Activated B cell treated with CpG ODN at 0.5 μM for 24 hours (primary cell): ENCODE measurements around the gene SMAP1. TPM values are rescaled to one million over a fixed set of nuclear protein-coding genes. Genes with fewer than 3 reads are reported as not detected.

Source experiments
- ATAC-seq: fragments of 200-7000 bp; cut with Tn5 transposase; one replicate; pipeline ENCODE4 v1.10.0; 2021; ENCODE audit warnings: low read depth, mild to moderate bottlenecking, moderate library complexity
- CTCF ChIA-PET: fragments of 350-600 bp; sonication (Branson Sonifier 250); formaldehyde crosslinking; loops from one replicate; lab custom pipeline; 2021; ENCODE audit warnings: antibody characterized with exemption; lab: Charles Lee
- POLR2A ChIA-PET: fragments of 350-600 bp; sonication (Branson Sonifier 250); formaldehyde crosslinking; loops from one replicate; lab custom pipeline; 2021; ENCODE audit warnings: antibody characterized with exemption; lab: Charles Lee
- DNase-seq: peaks from one replicate; pipeline ENCODE4 v3.0.0; 2022
- H3K27ac Mint-ChIP-seq: one replicate; pipeline ENCODE4 v1.8.0; 2020; ENCODE audit warnings: mixed read lengths
- H3K27me3 Mint-ChIP-seq: one replicate; pipeline ENCODE4 v1.8.0; 2021; ENCODE audit warnings: mixed read lengths
- H3K36me3 Mint-ChIP-seq: one replicate; pipeline ENCODE4 v1.8.0; 2021; ENCODE audit warnings: low read depth, mixed read lengths
- H3K4me1 Mint-ChIP-seq: one replicate; pipeline ENCODE4 v1.8.0; 2021; ENCODE audit warnings: mixed read lengths
- H3K4me3 Mint-ChIP-seq: one replicate; pipeline ENCODE4 v1.8.0; 2020; ENCODE audit warnings: mild to moderate bottlenecking, mixed read lengths
- H3K9me3 Mint-ChIP-seq: one replicate; pipeline ENCODE4 v1.8.0; 2020; ENCODE audit warnings: mixed read lengths
- CTCF ChIP-seq: fragments of 200-600 bp; IDR thresholded peaks from one replicate; pipeline ENCODE4 v1.8.0; 2022; ENCODE audit warnings: antibody characterized with exemption, mild to moderate bottlenecking
- intact Hi-C: fragments of 100-400 bp; cut with micrococcal nuclease; formaldehyde crosslinking; loops from one replicate; pipeline ENCODE4 v1.15.1; 2024
- total RNA-seq: library from RNA; stranded (reverse); gene quantifications from 2 replicates; pipeline ENCODE4 v1.2.3, GENCODE V29; 2022

The SMAP1 gene
- total RNA-seq, 1 donor from 2014 or later: 21.6 TPM

GRCh38 chr6:70675822-70676221 is 8.1 kb downstream of the SMAP1 start:
- no peak overlapping the region for H3K4me3 Mint-ChIP-seq
- CTCF ChIA-PET: interaction anchor here (1.0 kb wide), 1 partner anchor 10 kb away, joined by 3 read pairs; no protein-coding TSS in a partner anchor
- H3K36me3 Mint-ChIP-seq: no peaks in the 10 kb centered on the region
- peaks cover 21% of the 10 kb centered on the region for H3K4me1 Mint-ChIP-seq
- ATAC-seq: no peak
- no peak overlapping the region for H3K27ac Mint-ChIP-seq
- POLR2A ChIA-PET: no interaction called here
- TF ChIP-seq CTCF: no peak
- intact Hi-C loops: no loop called here
- H3K27me3 Mint-ChIP-seq: no peaks in the 10 kb centered on the region
- H3K9me3 Mint-ChIP-seq: no peaks in the 10 kb centered on the region
- no peak for DNase-seq

- intact Hi-C loops: no loop called here
Observed at GRCh38 chr6:70676821-70677220, 9.1 kb downstream of the SMAP1 start.

GRCh38 chr6:70680396-70680795 is 12.7 kb downstream of the SMAP1 start:
- H3K27ac Mint-ChIP-seq: no peak overlapping the region
- intact Hi-C loops: no loop called here
- DNase-seq: no peak
- ChIA-PET POLR2A (no interaction called here), CTCF (interaction anchor here (0.6 to 1.2 kb wide), 2 partner anchors 9 to 204 kb away, joined by 3 read pairs; no protein-coding TSS in a partner anchor)
- H3K27me3 Mint-ChIP-seq: no peaks in the 10 kb centered on the region
- ATAC-seq: no peak
- TF ChIP-seq CTCF: no peak
- no peaks in the 10 kb centered on the region for H3K9me3 Mint-ChIP-seq
- H3K4me1 Mint-ChIP-seq: peaks cover 21% of the 10 kb centered on the region
- peaks cover 2% of the 10 kb centered on the region for H3K36me3 Mint-ChIP-seq
- H3K4me3 Mint-ChIP-seq: no peak overlapping the region

More at GRCh38 chr6:70676821-70677220, 9.1 kb downstream of the SMAP1 start:
- H3K36me3 Mint-ChIP-seq: peaks cover under 1% of the 10 kb centered on the region
- H3K27ac Mint-ChIP-seq: no peak overlapping the region
- no peak for TF ChIP-seq CTCF
- ATAC-seq (no peak), DNase-seq (no peak)
- H3K4me3 Mint-ChIP-seq: no peak overlapping the region
- ChIA-PET CTCF (interaction anchor here (2.3 kb wide), 1 partner anchor 10 kb away, joined by 7 read pairs; no protein-coding TSS in a partner anchor), POLR2A (no interaction called here)
- H3K4me1 Mint-ChIP-seq: peaks cover 19% of the 10 kb centered on the region
- no peaks in the 10 kb centered on the region for H3K27me3 Mint-ChIP-seq
- no peaks in the 10 kb centered on the region for H3K9me3 Mint-ChIP-seq

- no peak overlapping the region for H3K4me3 Mint-ChIP-seq
- DNase-seq (no peak), ATAC-seq (no peak)
- ChIA-PET POLR2A (no interaction called here), CTCF (interaction anchor here (0.5 to 4.1 kb wide), 8 partner anchors 12 to 464 kb away, joined by 3 to 38 read pairs (median 4); partner anchors contain the start of gene SDHAF4)
- no peaks in the 10 kb centered on the region for H3K9me3 Mint-ChIP-seq
- no peak overlapping the region for H3K27ac Mint-ChIP-seq
- intact Hi-C loops: loop anchor here (5.0 kb wide), 1 partner anchor 327 kb away; no protein-coding TSS in a partner anchor
- no peak for TF ChIP-seq CTCF
- peaks cover 25% of the 10 kb centered on the region for H3K4me1 Mint-ChIP-seq
- H3K36me3 Mint-ChIP-seq: peaks cover 7% of the 10 kb centered on the region
- H3K27me3 Mint-ChIP-seq: no peaks in the 10 kb centered on the region
Observed at GRCh38 chr6:70684794-70685493, 17.3 kb downstream of the SMAP1 start.

GRCh38 chr6:70685494-70686180 is 18.0 kb downstream of the SMAP1 start:
- ATAC-seq (no peak), DNase-seq (no peak)
- ChIA-PET CTCF (interaction anchor here (0.5 to 4.1 kb wide), 11 partner anchors 8 to 464 kb away, joined by 3 to 38 read pairs (median 7); partner anchors contain the start of gene SMAP1), POLR2A (no interaction called here)
- peaks cover 25% of the 10 kb centered on the region for H3K4me1 Mint-ChIP-seq
- TF ChIP-seq CTCF: no peak
- intact Hi-C loops: loop anchor here (1.0 to 5.0 kb wide), 7 partner anchors 18 to 464 kb away; partner anchors contain the start of gene SMAP1
- no peaks in the 10 kb centered on the region for H3K9me3 Mint-ChIP-seq
- peaks cover 7% of the 10 kb centered on the region for H3K36me3 Mint-ChIP-seq
- H3K27me3 Mint-ChIP-seq: no peaks in the 10 kb centered on the region
- no peak overlapping the region for H3K4me3 Mint-ChIP-seq
- H3K27ac Mint-ChIP-seq: no peak overlapping the region
